HL-60 (cell line): ENCODE data around the gene LARP6.

Source experiments
- DNase-seq, 2 experiments: peaks; one replicate each; pipeline ENCODE4 v3.0.0-alpha.2; 2010 to 2020; ENCODE audit warnings: low read depth in 1 of 2, low spot score in 1 of 2
- H3K27ac ChIP-seq: fragments of 250-450 bp; sonication (Bioruptor Pico); replicated peaks from 2 replicates; pipeline ENCODE4 v1.5.1; 2020; ENCODE audit warnings: mild to moderate bottlenecking, moderate library complexity
- H3K27me3 ChIP-seq: fragments of 250-450 bp; sonication (Bioruptor Pico); 2 replicates; pipeline ENCODE4 v1.5.1; 2021; ENCODE audit warnings: mild to moderate bottlenecking, moderate library complexity; ENCODE audit not compliant: insufficient read depth, poor library complexity, severe bottlenecking
- H3K4me3 ChIP-seq: replicated peaks from 2 replicates; pipeline ENCODE4 v1.5.1; 2011; ENCODE audit warnings: mild to moderate bottlenecking, control low read depth, low read length; ENCODE audit not compliant: insufficient read depth
- CTCF ChIP-seq: IDR thresholded peaks from one replicate; pipeline ENCODE4 v1.5.1; 2011; ENCODE audit warnings: low read length, control low read depth, inconsistent platforms; ENCODE audit not compliant: insufficient read depth
- GABPA ChIP-seq: IDR thresholded peaks from 2 replicates; pipeline ENCODE4 v1.6.1; 2012; ENCODE audit warnings: low read depth
- POLR2AphosphoS5 ChIP-seq: IDR thresholded peaks from 2 replicates; pipeline ENCODE4 v1.6.1; 2012; ENCODE audit warnings: low read depth
- REST ChIP-seq: IDR thresholded peaks from 2 replicates; pipeline ENCODE4 v1.6.1; 2012; ENCODE audit warnings: low read depth; ENCODE audit not compliant: insufficient replicate concordance
- SPI1 ChIP-seq: IDR thresholded peaks from 2 replicates; pipeline ENCODE4 v1.6.1; 2012; ENCODE audit warnings: low read depth, mild to moderate bottlenecking, borderline replicate concordance

Gene LARP6

GRCh38 chr15:70856884-70857561 lies 3.1 kb upstream of the LARP6 start:
- TF ChIP-seq POLR2AphosphoS5 = no peak
- TF ChIP-seq CTCF = no peak
- no peak for TF ChIP-seq REST
- no peak for TF ChIP-seq SPI1
- no peak for TF ChIP-seq GABPA
- Histone ChIP-seq H3K27ac (no peak overlapping the region), H3K27me3 (peaks cover 29% of the 10 kb centered on the region), H3K4me3 (no peak overlapping the region)
- DNase-seq = no peak

- TF ChIP-seq CTCF (no peak), POLR2AphosphoS5 (no peak), SPI1 (no peak), REST (no peak), GABPA (no peak)
- Histone ChIP-seq H3K27me3 (peaks cover 36% of the 10 kb centered on the region), H3K27ac (no peak overlapping the region), H3K4me3 (no peak overlapping the region)
- no peak for DNase-seq
Observed at GRCh38 chr15:70856177-70856883, 2.4 kb upstream of the LARP6 start.

GRCh38 chr15:70855764-70856163 lies 1.8 kb upstream of the LARP6 start:
- DNase-seq = no peak
- Histone ChIP-seq H3K27me3 (peaks cover 41% of the 10 kb centered on the region), H3K4me3 (no peak overlapping the region), H3K27ac (no peak overlapping the region)
- TF ChIP-seq GABPA (no peak), SPI1 (no peak), POLR2AphosphoS5 (no peak), REST (no peak), CTCF (no peak)
